Measurements from ENCODE around the gene CTNNA3.

The CTNNA3 gene

GRCh38 chr10:66572700-66573099, 1123.3 kb downstream of the CTNNA3 start:
- Histone ChIP-seq H3K9ac (ENCODE audit: low read length) (no peak overlapping the region), H4K20me1 (ENCODE audit: low read depth, low read length) (no peaks in the 10 kb centered on the region), H3K4me3 (ENCODE audit: insufficient read depth, low read length, poor library complexity, severe bottlenecking) (no peak overlapping the region), H3F3A (ENCODE audit: insufficient read depth) (no peaks in the 10 kb centered on the region), H2AFZ (ENCODE audit: low read depth, low read length, severe bottlenecking) (no peak overlapping the region), H3K9me2 (replicated peaks; ENCODE audit: insufficient read depth, low read length) (no peaks in the 10 kb centered on the region), H3K36me3 (ENCODE audit: low read length) (no peaks in the 10 kb centered on the region), H3K79me2 (ENCODE audit: insufficient read depth, low read length) (no peaks in the 10 kb centered on the region), H3K27ac (ENCODE audit: low read depth, low read length) (no peak overlapping the region), H3K9me3 (ENCODE audit: insufficient read depth, low read length) (no peaks in the 10 kb centered on the region), H3K27me3 (ENCODE audit: low read length) (no peaks in the 10 kb centered on the region), H3K4me2 (ENCODE audit: low read depth, low read length, poor library complexity, severe bottlenecking) (no peak overlapping the region)
- no peak for TF ChIP-seq EZH2phosphoT487 (conservative IDR thresholded peaks at IDR 0.05; ENCODE audit: low read length)
- TF ChIP-seq, protein P1, sequence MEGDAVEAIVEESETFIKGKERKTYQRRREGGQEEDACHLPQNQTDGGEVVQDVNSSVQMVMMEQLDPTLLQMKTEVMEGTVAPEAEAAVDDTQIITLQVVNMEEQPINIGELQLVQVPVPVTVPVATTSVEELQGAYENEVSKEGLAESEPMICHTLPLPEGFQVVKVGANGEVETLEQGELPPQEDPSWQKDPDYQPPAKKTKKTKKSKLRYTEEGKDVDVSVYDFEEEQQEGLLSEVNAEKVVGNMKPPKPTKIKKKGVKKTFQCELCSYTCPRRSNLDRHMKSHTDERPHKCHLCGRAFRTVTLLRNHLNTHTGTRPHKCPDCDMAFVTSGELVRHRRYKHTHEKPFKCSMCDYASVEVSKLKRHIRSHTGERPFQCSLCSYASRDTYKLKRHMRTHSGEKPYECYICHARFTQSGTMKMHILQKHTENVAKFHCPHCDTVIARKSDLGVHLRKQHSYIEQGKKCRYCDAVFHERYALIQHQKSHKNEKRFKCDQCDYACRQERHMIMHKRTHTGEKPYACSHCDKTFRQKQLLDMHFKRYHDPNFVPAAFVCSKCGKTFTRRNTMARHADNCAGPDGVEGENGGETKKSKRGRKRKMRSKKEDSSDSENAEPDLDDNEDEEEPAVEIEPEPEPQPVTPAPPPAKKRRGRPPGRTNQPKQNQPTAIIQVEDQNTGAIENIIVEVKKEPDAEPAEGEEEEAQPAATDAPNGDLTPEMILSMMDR (IDR thresholded peaks at IDR 0.05; ENCODE audit: insufficient read depth, low read length, poor library complexity, severe bottlenecking) = no peak

- Histone ChIP-seq H3F3A (ENCODE audit: insufficient read depth) (no peaks in the 10 kb centered on the region), H4K20me1 (ENCODE audit: low read depth, low read length) (no peaks in the 10 kb centered on the region), H3K36me3 (ENCODE audit: low read length) (no peaks in the 10 kb centered on the region), H3K27ac (ENCODE audit: low read depth, low read length) (no peak overlapping the region), H2AFZ (ENCODE audit: low read depth, low read length, severe bottlenecking) (no peak overlapping the region), H3K9me3 (ENCODE audit: insufficient read depth, low read length) (no peaks in the 10 kb centered on the region), H3K79me2 (ENCODE audit: insufficient read depth, low read length) (no peaks in the 10 kb centered on the region), H3K27me3 (ENCODE audit: low read length) (no peaks in the 10 kb centered on the region), H3K9me2 (replicated peaks; ENCODE audit: insufficient read depth, low read length) (no peaks in the 10 kb centered on the region), H3K9ac (ENCODE audit: low read length) (no peak overlapping the region), H3K4me3 (ENCODE audit: insufficient read depth, low read length, poor library complexity, severe bottlenecking) (no peak overlapping the region), H3K4me2 (ENCODE audit: low read depth, low read length, poor library complexity, severe bottlenecking) (no peak overlapping the region)
- TF ChIP-seq EZH2phosphoT487 (conservative IDR thresholded peaks at IDR 0.05; ENCODE audit: low read length) = no peak
- TF ChIP-seq, protein P1 (IDR thresholded peaks at IDR 0.05; ENCODE audit: insufficient read depth, low read length, poor library complexity, severe bottlenecking) = no peak
Measured at GRCh38 chr10:66565999-66566398, 1130.0 kb downstream of the CTNNA3 start.

DNA sequence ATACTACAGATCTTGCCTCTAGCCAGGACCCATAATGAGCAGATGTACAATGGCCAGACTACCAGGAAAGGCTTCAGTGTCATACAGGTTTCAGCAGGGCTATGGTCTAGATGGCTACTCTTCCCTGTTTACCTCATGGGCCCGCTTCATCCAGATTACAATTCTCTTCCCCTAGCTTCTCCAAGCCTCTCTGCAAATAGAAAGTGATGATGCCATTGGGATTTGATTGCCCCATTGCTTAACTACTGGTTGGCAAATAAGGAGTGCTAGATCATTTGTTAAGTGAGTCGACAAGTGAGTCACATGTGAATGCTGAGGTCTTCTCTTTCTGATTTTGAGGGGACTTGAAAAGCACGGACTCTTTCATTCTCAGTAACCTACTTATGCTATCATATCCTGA, 1131.7 kb downstream of the CTNNA3 start:
- TF ChIP-seq, protein P1 (IDR thresholded peaks at IDR 0.05; ENCODE audit: insufficient read depth, low read length, poor library complexity, severe bottlenecking) = no peak
- TF ChIP-seq EZH2phosphoT487 (conservative IDR thresholded peaks at IDR 0.05; ENCODE audit: low read length) = no peak
- Histone ChIP-seq H3K36me3 (ENCODE audit: low read length) (no peaks in the 10 kb centered on the region), H3K9me3 (ENCODE audit: insufficient read depth, low read length) (no peaks in the 10 kb centered on the region), H2AFZ (ENCODE audit: low read depth, low read length, severe bottlenecking) (no peak overlapping the region), H3K4me2 (ENCODE audit: low read depth, low read length, poor library complexity, severe bottlenecking) (no peak overlapping the region), H3K27me3 (ENCODE audit: low read length) (no peaks in the 10 kb centered on the region), H3F3A (ENCODE audit: insufficient read depth) (no peaks in the 10 kb centered on the region), H3K9me2 (replicated peaks; ENCODE audit: insufficient read depth, low read length) (no peaks in the 10 kb centered on the region), H3K27ac (ENCODE audit: low read depth, low read length) (no peak overlapping the region), H3K9ac (ENCODE audit: low read length) (no peak overlapping the region), H4K20me1 (ENCODE audit: low read depth, low read length) (no peaks in the 10 kb centered on the region), H3K4me3 (ENCODE audit: insufficient read depth, low read length, poor library complexity, severe bottlenecking) (no peak overlapping the region), H3K79me2 (ENCODE audit: insufficient read depth, low read length) (no peaks in the 10 kb centered on the region)
